HG03025 (cell line): Measurements from ENCODE around the gene HHIP.
"Not testable (repeated sequence)": the region's sequence is repeated elsewhere in the genome, so short reads cannot be mapped to it uniquely, and the experiment has no call there.

ENCODE experiments used
- ATAC-seq: cut with Tn5 transposase; IDR thresholded peaks from one replicate; pipeline ENCODE4 v1.9.1; 2021; ENCODE audit warnings: mild to moderate bottlenecking, moderate library complexity; ENCODE audit not compliant: unreplicated experiment, low FRiP score

The HHIP gene

DNA sequence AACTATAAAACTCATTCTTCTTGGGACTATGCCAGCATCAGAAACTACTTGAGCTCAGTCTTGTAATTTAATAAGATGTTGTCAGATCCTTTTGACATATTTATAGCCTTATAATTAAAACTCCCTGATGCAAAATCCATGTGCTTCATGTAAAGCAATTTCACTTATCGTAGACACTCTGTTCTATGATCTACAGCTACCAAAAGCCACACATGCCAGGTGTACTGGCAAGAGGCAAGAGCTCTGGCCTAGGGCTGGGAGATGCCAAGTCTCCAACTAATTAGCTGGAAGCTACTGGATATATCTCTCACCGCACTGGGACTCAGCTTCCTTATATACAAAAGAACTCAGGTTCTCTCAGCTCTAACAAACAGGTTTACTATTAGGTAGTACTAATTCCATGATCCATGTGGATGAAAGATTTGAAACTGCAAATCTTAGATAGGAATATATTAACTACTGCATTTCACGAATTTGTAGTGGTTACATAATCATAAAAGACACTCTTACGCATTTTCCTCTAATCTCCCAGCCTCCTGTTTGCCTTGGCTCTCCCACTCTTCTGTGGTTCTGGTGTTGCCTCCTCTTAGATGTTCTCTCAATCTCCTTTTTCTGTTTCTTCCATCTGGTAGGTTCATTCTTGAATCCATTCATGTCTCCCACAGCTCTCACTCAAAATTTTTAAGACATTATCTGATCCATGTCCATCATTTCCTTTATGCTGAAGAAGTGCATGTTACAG, 103.0 kb downstream of the HHIP start:
- no peak for ATAC-seq

DNA sequence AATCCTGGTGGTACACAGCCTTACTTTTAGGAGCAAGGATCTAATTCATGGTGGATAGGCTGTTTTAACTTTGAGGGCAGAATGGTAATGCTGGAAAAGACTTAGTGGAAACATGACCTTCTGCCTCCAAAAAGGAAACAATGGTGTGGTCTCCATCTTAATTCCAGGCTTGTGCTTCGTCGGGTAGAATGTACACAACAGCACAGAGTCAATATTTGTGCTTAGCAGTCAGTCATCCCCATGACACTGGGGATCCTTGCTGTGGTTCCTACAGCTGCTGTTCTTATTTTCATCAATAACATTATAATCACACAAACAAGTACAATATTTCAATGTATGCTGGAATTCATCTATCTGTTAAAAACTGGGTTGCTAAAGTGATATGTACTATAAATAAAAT, 104.4 kb downstream of the HHIP start:
- ATAC-seq, result no peak

DNA sequence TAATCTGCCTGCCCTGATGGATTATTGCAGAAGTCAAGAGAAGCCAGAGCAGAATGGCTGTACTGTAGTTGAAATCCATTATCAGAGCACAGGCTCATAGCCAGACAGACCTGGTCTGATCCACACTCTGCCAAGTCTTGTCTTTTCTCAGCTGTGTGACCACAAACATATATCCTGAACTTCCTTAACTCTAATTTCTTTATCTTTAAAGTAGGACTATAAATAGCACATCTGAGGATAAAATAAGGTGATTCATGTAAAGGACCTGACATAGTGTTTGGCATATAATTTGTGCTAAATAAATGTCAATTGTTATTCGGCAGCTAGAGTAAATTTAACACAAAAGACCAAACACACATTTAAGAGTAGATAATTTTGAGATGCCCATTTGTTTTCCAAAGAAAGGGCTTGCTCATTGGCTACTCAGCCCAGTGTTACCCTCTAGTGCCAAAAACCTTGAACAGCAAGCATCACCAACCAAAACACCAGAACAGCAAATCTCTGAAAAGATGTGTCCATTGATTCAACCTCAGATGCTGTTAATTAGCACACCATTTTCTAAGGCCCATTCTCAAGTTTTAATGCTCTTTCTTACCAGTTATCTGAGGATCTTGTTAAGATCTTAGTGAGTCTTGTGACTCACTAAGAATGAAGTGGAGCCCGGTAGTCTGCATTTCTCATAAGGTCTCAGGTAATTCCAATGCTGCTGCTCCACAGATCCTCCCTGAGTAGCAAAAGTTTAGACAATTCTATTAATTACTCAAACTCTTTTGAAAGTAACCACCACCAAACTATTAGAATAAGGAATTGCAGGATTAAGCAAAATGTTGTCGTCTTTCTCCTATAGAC, 108.8 kb downstream of the HHIP start:
- ATAC-seq, result no peak

DNA sequence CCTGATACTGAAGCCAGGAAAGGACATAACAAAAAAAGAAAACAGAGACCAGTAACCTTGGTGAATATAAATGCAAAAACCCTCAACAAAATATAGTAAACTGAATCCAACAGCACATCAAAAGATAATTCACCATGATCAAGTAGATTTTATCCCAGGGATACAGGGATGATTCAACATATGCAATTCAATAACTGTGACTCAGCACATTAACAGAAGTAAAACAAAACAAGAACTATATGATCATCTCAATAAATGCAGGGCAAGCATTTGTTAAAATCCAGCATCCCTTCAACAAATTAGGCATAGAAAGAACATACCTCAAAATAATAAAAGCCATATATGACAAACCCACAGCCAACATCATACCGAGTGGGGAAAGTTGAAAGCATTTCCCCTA, 112.0 kb downstream of the HHIP start:
- no peak for ATAC-seq

DNA sequence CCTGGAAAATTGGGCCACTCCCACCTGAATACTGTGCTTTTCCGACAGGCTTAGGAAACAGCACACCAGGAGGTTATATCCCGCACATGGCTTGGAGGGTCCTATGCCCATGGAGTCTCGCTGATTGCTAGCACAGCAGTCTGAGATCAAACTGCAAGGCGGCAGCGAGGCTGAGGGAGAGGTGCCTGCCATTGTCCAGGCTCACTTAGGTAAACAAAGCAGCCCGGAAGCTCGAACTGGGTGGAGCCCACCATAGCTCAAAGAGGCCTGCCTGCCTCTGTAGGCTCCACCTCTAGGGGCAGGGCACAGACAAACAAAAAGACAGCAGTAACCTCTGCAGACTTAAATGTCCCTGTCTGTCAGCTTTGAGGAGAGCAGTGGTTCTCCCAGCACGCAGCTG, 122.9 kb downstream of the HHIP start:
- not testable (repeated sequence) for ATAC-seq

DNA sequence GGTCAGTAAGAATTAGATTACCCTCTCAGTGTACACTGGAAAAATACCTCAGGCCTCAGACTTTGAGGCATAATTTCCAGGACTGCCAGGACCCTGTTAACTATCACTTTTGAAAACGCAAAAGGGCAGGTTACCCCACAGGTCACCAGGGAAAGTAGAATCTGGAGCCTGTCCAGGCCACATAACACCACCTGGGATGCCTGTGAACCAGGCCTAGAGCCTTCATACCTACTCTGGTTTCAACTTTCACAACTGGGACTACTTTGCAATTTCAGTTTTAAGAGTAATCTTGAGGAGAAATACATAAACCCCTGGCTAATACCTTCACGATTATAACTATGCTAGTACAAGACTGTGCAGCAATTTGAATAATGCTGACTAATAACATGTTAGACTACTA, 132.4 kb downstream of the HHIP start:
- no peak for ATAC-seq

DNA sequence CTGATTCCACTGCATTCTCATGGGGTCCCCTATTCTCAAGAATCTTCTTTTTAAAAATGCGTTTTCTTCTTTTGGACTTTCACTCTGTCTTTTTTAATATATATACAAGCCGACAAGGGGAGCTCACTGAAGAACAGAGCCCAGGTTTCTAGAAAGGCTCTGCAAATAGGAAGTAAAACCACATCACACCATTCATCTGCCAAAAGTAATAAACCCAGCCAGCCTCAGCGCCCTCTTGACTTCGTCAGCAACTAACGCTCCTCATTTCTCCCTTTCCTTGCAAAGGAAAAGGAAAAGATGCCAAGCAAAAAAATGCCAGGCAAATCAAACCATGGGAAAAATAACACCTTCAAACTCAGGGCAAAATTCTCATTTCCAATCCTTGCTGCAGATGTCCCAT, 136.4 kb downstream of the HHIP start:
- no peak for ATAC-seq

DNA sequence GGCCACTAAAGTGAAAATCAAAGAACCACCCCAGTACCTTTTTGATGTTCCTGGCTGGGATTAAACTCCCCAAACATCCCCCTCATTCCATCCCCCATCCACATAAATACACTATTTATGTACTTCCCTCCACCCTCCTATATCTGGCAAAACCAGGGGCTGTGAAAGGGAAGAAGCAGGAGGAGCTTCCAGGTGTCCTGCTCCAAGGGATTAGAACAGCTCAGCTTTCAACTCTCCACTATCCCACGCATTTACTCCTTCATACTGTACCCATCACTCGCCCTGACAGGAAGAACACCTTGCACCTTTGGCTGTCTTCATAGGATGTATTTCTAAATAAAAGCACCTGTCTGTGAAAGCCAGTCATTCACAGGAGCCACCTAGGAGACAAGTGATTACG, 140.0 kb downstream of the HHIP start:
- ATAC-seq, result no peak

DNA sequence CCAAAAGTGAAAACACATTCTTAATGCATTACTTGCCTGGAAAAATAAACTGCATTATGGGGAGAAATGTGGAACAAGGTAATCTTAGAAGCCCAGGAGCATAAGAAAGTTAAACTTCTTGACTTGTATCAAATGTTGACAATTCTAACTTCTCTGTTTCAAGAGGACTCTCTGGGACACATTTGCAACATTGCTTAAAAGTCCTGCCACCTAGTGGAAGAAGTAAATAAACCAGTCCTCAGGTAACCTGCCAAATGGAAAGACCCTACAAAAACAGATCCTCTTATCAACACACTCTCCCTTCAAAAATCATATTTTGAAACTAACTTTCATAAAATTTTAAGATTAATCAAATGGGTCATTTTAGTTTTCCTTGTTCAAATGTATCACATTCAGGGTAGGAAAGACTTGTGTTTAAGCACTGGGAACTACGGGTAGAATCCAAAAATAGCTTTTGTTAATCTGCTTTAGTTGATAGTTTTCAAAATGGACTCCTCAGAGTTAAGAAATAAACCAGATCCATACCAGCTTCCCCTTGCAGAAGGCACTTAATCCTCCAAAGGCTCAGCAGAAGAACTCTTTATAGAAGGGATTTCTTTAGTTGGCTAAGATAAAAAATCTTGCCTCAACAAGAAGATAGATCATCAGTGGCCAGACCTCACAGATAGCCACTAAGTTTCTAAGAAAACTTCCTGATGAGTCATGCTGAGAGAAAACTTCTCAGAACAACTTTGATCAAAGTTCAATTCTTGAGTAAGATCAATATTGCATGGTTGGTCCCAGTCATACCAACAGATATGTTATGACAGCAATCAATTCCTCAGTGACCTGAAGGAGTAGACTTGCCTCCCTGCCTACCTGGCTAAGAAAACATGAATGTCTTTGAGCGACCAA, 141.7 kb downstream of the HHIP start:
- ATAC-seq, result no peak

DNA sequence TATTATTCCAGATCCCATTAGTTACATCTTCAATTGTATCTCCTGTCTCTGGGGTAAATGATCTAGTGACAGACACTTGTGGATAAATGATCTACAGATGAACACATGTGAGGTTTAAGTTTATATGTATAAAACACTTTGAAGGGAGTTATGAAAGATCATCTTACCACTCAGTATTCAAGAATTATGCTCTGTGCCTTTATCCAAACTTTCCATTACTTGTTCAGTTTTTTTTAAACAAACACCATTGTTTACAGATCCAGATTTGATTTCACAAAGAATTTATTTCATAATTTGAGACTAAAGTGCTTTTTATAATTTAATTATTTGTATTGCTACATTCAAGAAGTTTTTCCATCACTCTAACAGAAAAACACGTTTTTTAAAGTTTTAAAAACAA, 142.5 kb downstream of the HHIP start:
- ATAC-seq, result no peak

DNA sequence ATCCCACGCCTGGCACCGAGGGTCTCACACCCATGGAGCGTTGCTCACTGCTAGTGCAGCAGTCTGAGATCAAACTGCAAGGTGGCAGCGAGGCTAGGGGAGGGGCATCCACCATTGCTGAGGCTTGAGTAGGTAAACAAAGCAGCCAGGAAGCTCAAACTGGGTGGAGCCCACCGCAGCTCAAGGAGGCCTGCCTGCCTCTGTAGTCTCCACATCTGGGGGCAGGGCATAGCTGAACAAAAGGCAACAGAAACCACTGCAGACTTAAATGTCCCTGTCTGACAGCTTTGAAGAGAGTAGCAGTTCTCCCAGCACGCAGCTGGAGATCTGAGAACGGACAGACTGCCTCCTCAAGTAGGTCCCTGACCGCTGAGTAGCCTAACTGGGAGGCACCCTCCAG, 146.0 kb downstream of the HHIP start:
- ATAC-seq, result not testable (repeated sequence)
